GM12878 (cell line): ENCODE results near the gene STX16. TPM values are rescaled to one million over a fixed set of nuclear protein-coding genes. Genes with fewer than 3 reads are reported as not detected.

Experiments used
- ATAC-seq: fragments of 200-7000 bp; cut with Tn5 transposase; 3 replicates; pipeline ENCODE4 v1.9.1; 2020; ENCODE audit warnings: mild to moderate bottlenecking, moderate library complexity
- BruUV-seq: library from RNA; stranded (reverse); fragments of 400-500 nt; replicated peaks from 2 replicates; lab custom pipeline; 2021; lab: Mats Ljungman, UMichigan
- CTCF ChIA-PET: fragments of 300-600 bp; sonication (Branson Sonifier 250); formaldehyde crosslinking; extraction: SDS; loops from one replicate; lab custom pipeline; 2021; ENCODE audit warnings: inconsistent platforms; lab: Yijun Ruan, JAX
- POLR2A ChIA-PET: fragments of 350-600 bp; formaldehyde crosslinking; extraction: SDS; loops from one replicate; lab custom pipeline; 2021; ENCODE audit warnings: inconsistent platforms; lab: Charles Lee
- RAD21 ChIA-PET: fragments of 300-600 bp; sonication (Branson Sonifier 250); formaldehyde crosslinking; loops from one replicate; lab custom pipeline; 2023; ENCODE audit warnings: antibody characterized with exemption; ENCODE audit not compliant: unreplicated experiment; lab: Charles Lee
- SMC1A ChIA-PET: fragments of 300-600 bp; sonication (Branson Sonifier 250); formaldehyde crosslinking; loops from one replicate; lab custom pipeline; 2023; ENCODE audit not compliant: unreplicated experiment, uncharacterized antibody; lab: Charles Lee
- DNase-seq: peaks from one replicate; pipeline ENCODE4 v3.0.0-alpha.2; 2011; ENCODE audit warnings: low read depth, low spot score
- FAIRE-seq: peaks from 3 replicates; lab custom pipeline; 2011; peaks lifted over from hg19 to GRCh38; lab: Jason Lieb, UNC
- H2AFZ ChIP-seq: 2 replicates; pipeline ENCODE4 v1.6.0; 2011; ENCODE audit warnings: low read depth, low read length, control low read depth; ENCODE audit not compliant: control insufficient read depth
- H3K27ac ChIP-seq: 2 replicates; pipeline ENCODE4 v1.5.1; 2011; ENCODE audit warnings: control low read depth; ENCODE audit not compliant: control insufficient read depth, insufficient read depth
- H3K27me3 ChIP-seq, 2 experiments: replicated peaks in 1 of 2; 2 replicates each; pipeline versions ENCODE4 v1.6.0 to v1.6.1; 2011; ENCODE audit warnings: low read length in 1 of 2; ENCODE audit not compliant: control insufficient read depth in 2 of 2, insufficient read depth in 2 of 2
- H3K36me3 ChIP-seq, 2 experiments: 2 replicates each; pipeline ENCODE4 v1.5.1; 2011; ENCODE audit warnings: low read length in 1 of 2; ENCODE audit not compliant: control insufficient read depth in 2 of 2, insufficient read depth in 2 of 2
- H3K4me1 ChIP-seq: 2 replicates; pipeline ENCODE4 v1.6.1; 2011; ENCODE audit warnings: mild to moderate bottlenecking, low read length, moderate library complexity, mixed read lengths; ENCODE audit not compliant: control insufficient read depth, insufficient read depth
- H3K4me2 ChIP-seq: 2 replicates; pipeline ENCODE4 v1.6.0; 2011; ENCODE audit warnings: control low read depth; ENCODE audit not compliant: control insufficient read depth, insufficient read depth
- H3K4me3 ChIP-seq: fragments of 200-600 bp; sonication (generic); 2 replicates; pipeline ENCODE4 v1.5.1; 2016
- H3K79me2 ChIP-seq: 2 replicates; pipeline ENCODE4 v1.6.0; 2011; ENCODE audit warnings: low read length; ENCODE audit not compliant: control insufficient read depth, insufficient read depth
- H3K9ac ChIP-seq: 2 replicates; pipeline ENCODE4 v1.8.0; 2011; ENCODE audit warnings: low read length, control low read depth, mixed read lengths; ENCODE audit not compliant: control insufficient read depth, insufficient read depth
- H3K9me3 ChIP-seq: replicated peaks from 3 replicates; pipeline ENCODE4 v1.5.1; 2011; ENCODE audit warnings: mild to moderate bottlenecking, low read length; ENCODE audit not compliant: control insufficient read depth, insufficient read depth
- H4K20me1 ChIP-seq: 2 replicates; pipeline ENCODE4 v1.6.0; 2011; ENCODE audit not compliant: control insufficient read depth, insufficient read depth
- PML ChIP-seq: IDR thresholded peaks from 2 replicates; pipeline ENCODE4 v1.6.1; 2012; ENCODE audit warnings: low read length, inconsistent platforms
- SIN3A ChIP-seq: IDR thresholded peaks from 2 replicates; pipeline ENCODE4 v1.6.1; 2012; ENCODE audit warnings: low read depth, low read length, improper control_type of control experiment
- SMAD1 ChIP-seq: fragments of 450-650 bp; IDR thresholded peaks from 2 replicates; pipeline ENCODE4 v1.6.1; 2018; ENCODE audit warnings: mild to moderate bottlenecking, low read depth; ENCODE audit not compliant: partially characterized antibody
- ZNF24 ChIP-seq: fragments of 450-650 bp; IDR thresholded peaks from 2 replicates; pipeline ENCODE4 v1.6.1; 2017; ENCODE audit warnings: antibody characterized with exemption, mild to moderate bottlenecking
- ZNF622 ChIP-seq: fragments of 450-650 bp; IDR thresholded peaks from 2 replicates; pipeline ENCODE4 v1.6.1; 2017; ENCODE audit warnings: mild to moderate bottlenecking, inconsistent platforms
- WGBS: methylation state at CpG from one replicate; pipeline ENCODE4 v1.1.6; 2016; ENCODE audit warnings: low lambda C conversion rate; ENCODE audit not compliant: insufficient replicate concordance, insufficient coverage; ENCODE audit errors: missing lambda C conversion rate; 5-methylcytosine and 5-hydroxymethylcytosine counted together
- in situ Hi-C: fragments of 300-500 bp; cut with MboI; formaldehyde crosslinking; loops from 9 replicates; pipeline ENCODE4 v1.14.3; 2018; ENCODE audit warnings: mixed read lengths
- intact Hi-C: fragments of 100-400 bp; cut with micrococcal nuclease; formaldehyde crosslinking; loops from one replicate; pipeline ENCODE4 v1.14.2; 2022; ENCODE audit not compliant: unreplicated experiment
- polyA plus RNA-seq, 11 experiments: library from polyadenylated mRNA; depleted of rRNA in 4 of 11; unstranded in 6 of 11; stranded (reverse) in 5 of 11; fragments of >200 nt; fragmentation: Nextera tagmentation in 4 of 11; fragmentation: Illumina TruSeq in 1 of 11; extraction: Ambion mirVana in 4 of 11; extraction: Trizol in 1 of 11; gene quantifications; 1 replicate in 1 of 11; 2 replicates in 10 of 11; pipeline versions ENCODE4 v1.2.1 to v1.2.3, GENCODE V29; 2011 to 2016; ENCODE audit warnings: inconsistent platforms in 2 of 11, missing spikeins in 2 of 11, low read depth in 1 of 11
- total RNA-seq, 4 experiments: library from RNA; depleted of rRNA in 3 of 4; stranded (reverse); fragments of >200 nt in 3 of 4; fragmentation: Illumina TruSeq in 1 of 4; extraction: Trizol in 1 of 4; gene quantifications; 2 replicates each; pipeline versions ENCODE4 v1.2.1 to v1.2.3, GENCODE V29; 2013 to 2021
- TF ChIP-seq, protein P1 (sequence below): fragments of 450-650 bp; formaldehyde crosslinking; IDR thresholded peaks from 2 replicates; pipeline ENCODE4 v1.4.0; 2022; ENCODE audit warnings: mild to moderate bottlenecking, moderate library complexity
- TF ChIP-seq, protein P2 (sequence below): fragments of 450-650 bp; IDR thresholded peaks from 2 replicates; pipeline ENCODE4 v1.6.1; 2017; ENCODE audit warnings: borderline replicate concordance
- TF ChIP-seq, protein P3 (sequence below): fragments of 450-650 bp; IDR thresholded peaks from 2 replicates; pipeline ENCODE4 v1.6.1; 2017; ENCODE audit warnings: low read depth, mild to moderate bottlenecking, moderate library complexity
- TF ChIP-seq, protein P4 (sequence below): fragments of 450-650 bp; IDR thresholded peaks from 2 replicates; pipeline ENCODE4 v1.6.1; 2016; ENCODE audit warnings: mild to moderate bottlenecking, moderate library complexity, borderline replicate concordance

The STX16 gene
- total and polyA plus RNA-seq, 10 of the 15 experiments (the other 5 are each of a cell fraction or from before 2014, with no cell fraction given), result 6.3 to 68.4 (median 35.8) TPM

DNA sequence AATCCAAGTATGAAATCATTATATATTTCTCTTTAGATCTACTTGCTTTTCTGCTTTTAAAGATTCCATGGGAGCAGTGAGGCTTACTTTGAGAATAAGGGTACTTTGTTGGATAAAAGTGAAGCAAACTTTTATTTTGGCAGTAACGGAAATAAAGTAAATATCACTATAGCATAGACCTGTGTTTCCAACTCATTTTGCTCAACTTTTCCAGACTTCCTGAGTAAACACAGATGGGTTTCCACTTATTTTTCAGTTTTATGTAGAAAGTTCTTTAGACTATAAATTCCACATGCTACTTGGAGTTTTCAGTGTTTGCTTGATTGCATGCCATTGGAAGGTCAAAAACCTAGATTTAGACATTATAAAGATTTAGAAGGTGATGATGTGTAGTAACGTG lies 6.2 kb downstream of the STX16 start (continued):
- TF ChIP-seq, protein P1, sequence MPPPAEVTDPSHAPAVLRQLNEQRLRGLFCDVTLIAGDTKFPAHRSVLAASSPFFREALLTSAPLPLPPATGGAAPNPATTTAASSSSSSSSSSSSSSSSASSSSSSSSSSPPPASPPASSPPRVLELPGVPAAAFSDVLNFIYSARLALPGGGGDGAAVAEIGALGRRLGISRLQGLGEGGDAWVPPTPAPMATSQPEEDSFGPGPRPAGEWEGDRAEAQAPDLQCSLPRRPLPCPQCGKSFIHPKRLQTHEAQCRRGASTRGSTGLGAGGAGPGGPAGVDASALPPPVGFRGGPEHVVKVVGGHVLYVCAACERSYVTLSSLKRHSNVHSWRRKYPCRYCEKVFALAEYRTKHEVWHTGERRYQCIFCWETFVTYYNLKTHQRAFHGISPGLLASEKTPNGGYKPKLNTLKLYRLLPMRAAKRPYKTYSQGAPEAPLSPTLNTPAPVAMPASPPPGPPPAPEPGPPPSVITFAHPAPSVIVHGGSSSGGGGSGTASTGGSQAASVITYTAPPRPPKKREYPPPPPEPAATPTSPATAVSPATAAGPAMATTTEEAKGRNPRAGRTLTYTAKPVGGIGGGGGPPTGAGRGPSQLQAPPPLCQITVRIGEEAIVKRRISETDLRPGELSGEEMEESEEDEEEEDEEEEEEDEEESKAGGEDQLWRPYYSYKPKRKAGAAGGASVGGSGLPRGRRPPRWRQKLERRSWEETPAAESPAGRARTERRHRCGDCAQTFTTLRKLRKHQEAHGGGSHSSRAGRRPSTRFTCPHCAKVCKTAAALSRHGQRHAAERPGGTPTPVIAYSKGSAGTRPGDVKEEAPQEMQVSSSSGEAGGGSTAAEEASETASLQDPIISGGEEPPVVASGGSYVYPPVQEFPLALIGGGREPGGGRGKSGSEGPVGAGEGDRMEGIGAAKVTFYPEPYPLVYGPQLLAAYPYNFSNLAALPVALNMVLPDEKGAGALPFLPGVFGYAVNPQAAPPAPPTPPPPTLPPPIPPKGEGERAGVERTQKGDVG (CRISPR knock-in tag), result no peak
- TF ChIP-seq SMAD1, result no peak
- TF ChIP-seq, protein P2, sequence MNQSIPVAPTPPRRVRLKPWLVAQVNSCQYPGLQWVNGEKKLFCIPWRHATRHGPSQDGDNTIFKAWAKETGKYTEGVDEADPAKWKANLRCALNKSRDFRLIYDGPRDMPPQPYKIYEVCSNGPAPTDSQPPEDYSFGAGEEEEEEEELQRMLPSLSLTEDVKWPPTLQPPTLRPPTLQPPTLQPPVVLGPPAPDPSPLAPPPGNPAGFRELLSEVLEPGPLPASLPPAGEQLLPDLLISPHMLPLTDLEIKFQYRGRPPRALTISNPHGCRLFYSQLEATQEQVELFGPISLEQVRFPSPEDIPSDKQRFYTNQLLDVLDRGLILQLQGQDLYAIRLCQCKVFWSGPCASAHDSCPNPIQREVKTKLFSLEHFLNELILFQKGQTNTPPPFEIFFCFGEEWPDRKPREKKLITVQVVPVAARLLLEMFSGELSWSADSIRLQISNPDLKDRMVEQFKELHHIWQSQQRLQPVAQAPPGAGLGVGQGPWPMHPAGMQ, result no peak
- TF ChIP-seq, protein P3, sequence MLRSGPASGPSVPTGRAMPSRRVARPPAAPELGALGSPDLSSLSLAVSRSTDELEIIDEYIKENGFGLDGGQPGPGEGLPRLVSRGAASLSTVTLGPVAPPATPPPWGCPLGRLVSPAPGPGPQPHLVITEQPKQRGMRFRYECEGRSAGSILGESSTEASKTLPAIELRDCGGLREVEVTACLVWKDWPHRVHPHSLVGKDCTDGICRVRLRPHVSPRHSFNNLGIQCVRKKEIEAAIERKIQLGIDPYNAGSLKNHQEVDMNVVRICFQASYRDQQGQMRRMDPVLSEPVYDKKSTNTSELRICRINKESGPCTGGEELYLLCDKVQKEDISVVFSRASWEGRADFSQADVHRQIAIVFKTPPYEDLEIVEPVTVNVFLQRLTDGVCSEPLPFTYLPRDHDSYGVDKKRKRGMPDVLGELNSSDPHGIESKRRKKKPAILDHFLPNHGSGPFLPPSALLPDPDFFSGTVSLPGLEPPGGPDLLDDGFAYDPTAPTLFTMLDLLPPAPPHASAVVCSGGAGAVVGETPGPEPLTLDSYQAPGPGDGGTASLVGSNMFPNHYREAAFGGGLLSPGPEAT, result no peak

DNA sequence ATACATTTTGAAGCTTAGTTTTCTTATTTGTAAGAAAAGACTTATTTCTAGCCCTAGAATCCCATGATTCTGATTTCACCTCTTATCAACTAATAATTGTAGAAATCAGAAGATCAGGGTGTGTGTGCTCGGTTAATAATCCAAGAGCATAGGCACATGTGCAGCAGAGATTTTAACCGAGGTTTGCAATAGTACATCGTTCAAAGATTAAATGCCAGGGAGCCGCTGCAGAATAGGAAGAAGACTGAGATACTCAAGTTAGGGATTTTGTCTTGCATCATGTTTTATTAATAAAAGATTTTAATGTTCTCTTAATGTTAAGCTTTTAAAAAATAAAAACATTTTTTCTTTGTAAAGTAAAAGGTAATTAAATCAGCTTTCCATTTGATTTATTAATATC lies 6.9 kb downstream of the STX16 start:
- Histone ChIP-seq H2AFZ (no peak overlapping the region), H3K9ac (no peak overlapping the region), H4K20me1 (no peaks in the 10 kb centered on the region), H3K36me3 (peaks cover 3 to 21% of the 10 kb centered on the region in 2 experiments), H3K4me2 (no peak overlapping the region), H3K4me3 (no peak overlapping the region), H3K9me3 (no peaks in the 10 kb centered on the region), H3K4me1 (peaks cover 13% of the 10 kb centered on the region), H3K79me2 (peaks cover 89% of the 10 kb centered on the region), H3K27me3 (no peaks in the 10 kb centered on the region), H3K27ac (no peak overlapping the region)
- ChIA-PET RAD21 (interaction anchor here (2.4 kb wide), 1 partner anchor 11 kb away, joined by 5 read pairs; no protein-coding TSS in a partner anchor), CTCF (interaction anchor here (0.6 to 3.1 kb wide), 8 partner anchors 10 to 564 kb away, joined by 3 to 11 read pairs (median 5); partner anchors contain the start of gene NPEPL1), POLR2A (no interaction called here), SMC1A (interaction anchor here (0.6 to 3.1 kb wide), 5 partner anchors 9 to 279 kb away, joined by 3 to 17 read pairs (median 7); no protein-coding TSS in a partner anchor)
- no TSS peak for BruUV-seq
- in situ Hi-C loops (loop anchor here (10.0 to 25.0 kb wide), 3 partner anchors 263 to 1271 kb away; partner anchors contain the start of genes PRELID3B and RBM38), intact Hi-C loops (loop anchor here (10.0 kb wide), 3 partner anchors 327 to 377 kb away; partner anchors contain the start of genes ATP5F1E, NELFCD and RAB22A)
- ATAC-seq, result no peak
- no peak for FAIRE-seq
- no peak for DNase-seq
- WGBS, result 79% methylated on average over 4 of the region's 4 CpGs
- no peak for TF ChIP-seq SIN3A
- TF ChIP-seq ZNF622, result no peak
- TF ChIP-seq PML, result no peak
- TF ChIP-seq, protein P4, sequence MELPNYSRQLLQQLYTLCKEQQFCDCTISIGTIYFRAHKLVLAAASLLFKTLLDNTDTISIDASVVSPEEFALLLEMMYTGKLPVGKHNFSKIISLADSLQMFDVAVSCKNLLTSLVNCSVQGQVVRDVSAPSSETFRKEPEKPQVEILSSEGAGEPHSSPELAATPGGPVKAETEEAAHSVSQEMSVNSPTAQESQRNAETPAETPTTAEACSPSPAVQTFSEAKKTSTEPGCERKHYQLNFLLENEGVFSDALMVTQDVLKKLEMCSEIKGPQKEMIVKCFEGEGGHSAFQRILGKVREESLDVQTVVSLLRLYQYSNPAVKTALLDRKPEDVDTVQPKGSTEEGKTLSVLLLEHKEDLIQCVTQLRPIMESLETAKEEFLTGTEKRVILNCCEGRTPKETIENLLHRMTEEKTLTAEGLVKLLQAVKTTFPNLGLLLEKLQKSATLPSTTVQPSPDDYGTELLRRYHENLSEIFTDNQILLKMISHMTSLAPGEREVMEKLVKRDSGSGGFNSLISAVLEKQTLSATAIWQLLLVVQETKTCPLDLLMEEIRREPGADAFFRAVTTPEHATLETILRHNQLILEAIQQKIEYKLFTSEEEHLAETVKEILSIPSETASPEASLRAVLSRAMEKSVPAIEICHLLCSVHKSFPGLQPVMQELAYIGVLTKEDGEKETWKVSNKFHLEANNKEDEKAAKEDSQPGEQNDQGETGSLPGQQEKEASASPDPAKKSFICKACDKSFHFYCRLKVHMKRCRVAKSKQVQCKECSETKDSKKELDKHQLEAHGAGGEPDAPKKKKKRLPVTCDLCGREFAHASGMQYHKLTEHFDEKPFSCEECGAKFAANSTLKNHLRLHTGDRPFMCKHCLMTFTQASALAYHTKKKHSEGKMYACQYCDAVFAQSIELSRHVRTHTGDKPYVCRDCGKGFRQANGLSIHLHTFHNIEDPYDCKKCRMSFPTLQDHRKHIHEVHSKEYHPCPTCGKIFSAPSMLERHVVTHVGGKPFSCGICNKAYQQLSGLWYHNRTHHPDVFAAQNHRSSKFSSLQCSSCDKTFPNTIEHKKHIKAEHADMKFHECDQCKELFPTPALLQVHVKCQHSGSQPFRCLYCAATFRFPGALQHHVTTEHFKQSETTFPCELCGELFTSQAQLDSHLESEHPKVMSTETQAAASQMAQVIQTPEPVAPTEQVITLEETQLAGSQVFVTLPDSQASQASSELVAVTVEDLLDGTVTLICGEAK, result no peak
- TF ChIP-seq ZNF24, result no peak
- TF ChIP-seq, protein P3, result no peak
